ENCODE measurements around the gene SGSM1.
A peak's percentile ranks its signal among the peaks of the same experiment; 100 is the strongest.

The SGSM1 gene

DNA sequence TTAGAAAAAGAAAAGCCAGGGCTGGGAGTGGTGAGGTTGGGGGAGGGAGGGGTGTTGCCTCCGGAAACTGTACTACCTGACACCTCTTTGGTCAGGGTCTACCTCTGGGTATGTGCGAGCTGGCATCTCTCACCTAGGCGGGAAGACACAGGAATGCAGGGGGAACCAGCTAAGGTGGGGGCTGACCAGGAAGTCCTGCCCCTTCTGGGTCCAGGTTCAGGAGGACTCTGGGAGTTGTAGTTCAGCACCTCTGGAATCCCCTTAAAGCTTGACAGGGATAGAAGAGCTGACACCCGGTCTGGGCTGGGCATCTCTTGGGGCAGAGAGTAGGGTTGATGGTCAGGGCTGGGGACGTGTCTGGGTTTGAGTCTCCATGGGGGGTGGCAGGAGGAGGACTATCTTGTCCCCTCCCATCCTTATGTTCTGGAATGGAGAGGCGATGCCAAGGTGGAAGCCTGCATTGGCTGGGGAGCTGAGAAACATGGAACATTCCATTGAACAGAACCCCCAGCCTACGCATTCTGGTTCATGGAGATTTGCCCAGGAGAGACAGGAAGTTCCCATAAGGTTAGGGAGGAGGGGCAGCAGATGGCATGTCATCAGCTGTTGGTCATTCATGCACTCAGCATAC is 144.4 kb downstream of the SGSM1 start:
- H3K4me3 Mint-ChIP-seq: peak overlapping the region; percentile 73
- H3K36me3 Mint-ChIP-seq (ENCODE audit: low read depth): no peaks in the 10 kb centered on the region
- H3K4me1 Mint-ChIP-seq: peaks cover 61% of the 10 kb centered on the region
- peak; percentile 26 for DNase-seq
- TF ChIP-seq CTCF (IDR thresholded peaks at IDR 0.05): no peak
- peaks cover 5% of the 10 kb centered on the region for H3K27me3 Mint-ChIP-seq (ENCODE audit: low read depth, poor library complexity)
- no peak overlapping the region for H3K27ac Mint-ChIP-seq
- H3K9me3 Mint-ChIP-seq: no peaks in the 10 kb centered on the region

DNA sequence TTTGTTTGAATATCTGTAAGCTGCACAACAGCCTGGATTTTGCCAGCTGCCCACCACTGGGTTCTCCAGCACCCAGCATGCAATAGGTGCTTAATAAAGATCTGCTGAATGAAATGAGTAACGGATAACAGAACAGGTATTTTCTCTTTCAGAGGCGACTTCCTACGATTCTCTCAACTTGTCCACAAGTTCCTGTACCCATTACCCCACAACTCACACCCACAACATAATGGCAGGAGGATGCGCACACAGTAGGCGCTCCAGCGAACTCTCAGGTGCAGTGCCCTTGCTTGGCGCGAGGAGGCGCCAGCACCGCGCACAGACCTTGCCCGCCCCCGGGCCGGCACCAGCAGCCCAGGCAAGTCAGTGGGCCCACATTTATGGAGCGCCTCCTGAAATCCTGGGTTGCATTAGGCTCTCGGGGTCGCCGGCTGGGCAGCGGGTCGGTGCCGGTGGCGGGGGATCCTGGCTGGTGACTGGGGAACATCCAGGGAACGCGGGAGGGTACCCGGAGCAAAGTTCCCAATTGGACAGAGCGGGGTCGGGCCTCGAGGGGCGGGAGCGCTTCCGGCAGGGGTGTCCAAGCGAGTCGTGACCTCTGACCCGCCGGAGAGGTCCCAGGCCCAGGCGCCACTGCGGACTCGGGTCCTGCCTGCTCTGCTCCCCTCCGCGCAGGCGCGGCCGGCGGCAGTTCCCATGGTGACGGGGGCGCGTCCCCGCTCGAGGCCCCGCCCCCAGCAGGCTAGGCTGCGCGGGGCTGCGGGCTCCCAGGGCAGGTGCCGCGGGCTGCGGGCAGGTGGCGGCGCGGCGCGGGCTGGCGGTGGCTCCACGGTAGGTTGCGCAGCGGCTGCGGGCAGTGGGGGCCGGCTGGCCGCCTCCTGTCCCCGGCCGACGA is 146.2 kb downstream of the SGSM1 start, which contains the start of gene KIAA1671:
TSS of gene KIAA1671 (plus strand) at position 775 of the 895 bp plus-strand sequence. CDS start 75,284 bp downstream, outside the sequence.
- peak; percentile 99 for DNase-seq
- no peaks in the 10 kb centered on the region for H3K9me3 Mint-ChIP-seq
- peak; percentile 93 for TF ChIP-seq CTCF (IDR thresholded peaks at IDR 0.05)
- peak within 1 kb of the TSS; percentile 98 for H3K4me3 Mint-ChIP-seq
- H3K27ac Mint-ChIP-seq: peak within 1 kb of the TSS; percentile 99
- H3K27me3 Mint-ChIP-seq (ENCODE audit: low read depth, poor library complexity): no peaks in the 10 kb centered on the region
- no peaks in the 10 kb centered on the region for H3K36me3 Mint-ChIP-seq (ENCODE audit: low read depth)
- H3K4me1 Mint-ChIP-seq: peaks cover 70% of the 10 kb centered on the region

GRCh38 chr22:24952837-24953383 is 146.9 kb downstream of the SGSM1 start:
- Mint-ChIP-seq H3K27me3 (ENCODE audit: low read depth, poor library complexity) (no peaks in the 10 kb centered on the region), H3K4me3 (peak overlapping the region; percentile 98), H3K9me3 (no peaks in the 10 kb centered on the region), H3K36me3 (ENCODE audit: low read depth) (no peaks in the 10 kb centered on the region), H3K27ac (peak overlapping the region; percentile 99), H3K4me1 (peaks cover 64% of the 10 kb centered on the region)
- DNase-seq: peak; percentile 55
- TF ChIP-seq CTCF (IDR thresholded peaks at IDR 0.05): no peak

DNA sequence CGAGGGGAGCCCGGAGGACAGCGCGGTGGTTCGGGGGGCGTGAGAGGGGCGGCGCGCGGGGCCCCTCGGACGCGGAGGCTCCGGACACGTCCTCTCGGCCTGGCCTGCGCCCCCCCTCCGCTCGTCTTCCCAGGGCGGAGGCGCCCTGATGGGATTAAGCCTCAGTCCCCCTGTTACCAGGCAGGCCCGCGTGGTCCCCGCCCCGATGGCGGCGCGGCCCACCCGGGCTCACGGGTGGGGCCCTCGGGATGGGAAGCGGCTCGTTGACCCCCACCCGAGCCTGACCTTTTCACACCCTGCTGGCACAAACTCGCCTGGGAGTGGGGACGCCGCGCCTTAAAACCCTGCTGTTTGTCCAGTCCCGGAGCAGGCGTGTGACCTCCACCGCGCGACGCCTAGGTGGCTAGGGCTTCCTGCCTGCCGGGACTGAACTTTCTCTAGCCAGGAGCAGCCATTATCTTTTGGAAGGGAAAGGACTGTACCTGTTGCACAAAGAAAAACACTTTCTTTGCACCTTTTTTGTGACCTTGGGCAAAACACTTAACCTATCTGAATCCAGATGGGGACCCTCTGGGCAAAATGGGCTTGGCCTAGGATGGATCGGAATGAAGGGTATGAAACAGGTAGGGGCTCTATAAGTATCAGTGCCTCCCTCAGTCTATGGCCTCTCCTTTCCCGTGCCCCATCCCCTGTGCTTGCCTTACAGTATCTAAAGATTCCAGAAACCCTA is 147.5 kb downstream of the SGSM1 start:
- peak overlapping the region; percentile 99 for H3K27ac Mint-ChIP-seq
- no peaks in the 10 kb centered on the region for H3K9me3 Mint-ChIP-seq
- H3K36me3 Mint-ChIP-seq (ENCODE audit: low read depth): no peaks in the 10 kb centered on the region
- peak; percentile 51 for DNase-seq
- no peak for TF ChIP-seq CTCF (IDR thresholded peaks at IDR 0.05)
- peak overlapping the region; percentile 98 for H3K4me3 Mint-ChIP-seq
- H3K4me1 Mint-ChIP-seq: peaks cover 60% of the 10 kb centered on the region
- no peaks in the 10 kb centered on the region for H3K27me3 Mint-ChIP-seq (ENCODE audit: low read depth, poor library complexity)

DNA sequence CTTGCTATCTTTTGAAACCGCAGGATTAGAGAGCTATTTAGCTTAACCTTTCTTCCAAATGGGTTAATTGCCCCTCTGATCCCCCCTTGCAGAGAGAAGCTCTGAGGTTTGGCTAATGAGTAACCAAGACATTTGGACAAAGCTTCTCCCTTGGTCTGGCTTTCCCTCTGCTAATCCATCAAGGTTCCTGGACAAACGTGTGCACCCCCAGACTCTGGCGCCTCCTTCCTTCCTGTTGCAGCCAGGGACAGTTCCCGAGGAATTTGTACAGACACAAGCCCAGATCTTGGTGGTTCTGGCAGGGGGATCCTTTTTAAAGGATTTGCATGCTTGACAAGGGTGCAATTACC is 148.1 kb downstream of the SGSM1 start:
- no peak for DNase-seq
- no peak for TF ChIP-seq CTCF (IDR thresholded peaks at IDR 0.05)
- Mint-ChIP-seq H3K27me3 (ENCODE audit: low read depth, poor library complexity) (no peaks in the 10 kb centered on the region), H3K36me3 (ENCODE audit: low read depth) (no peaks in the 10 kb centered on the region), H3K4me3 (peak overlapping the region; percentile 84), H3K9me3 (no peaks in the 10 kb centered on the region), H3K4me1 (peaks cover 60% of the 10 kb centered on the region), H3K27ac (no peak overlapping the region)
